ENCODE measurements around the gene ITPA.

DNA sequence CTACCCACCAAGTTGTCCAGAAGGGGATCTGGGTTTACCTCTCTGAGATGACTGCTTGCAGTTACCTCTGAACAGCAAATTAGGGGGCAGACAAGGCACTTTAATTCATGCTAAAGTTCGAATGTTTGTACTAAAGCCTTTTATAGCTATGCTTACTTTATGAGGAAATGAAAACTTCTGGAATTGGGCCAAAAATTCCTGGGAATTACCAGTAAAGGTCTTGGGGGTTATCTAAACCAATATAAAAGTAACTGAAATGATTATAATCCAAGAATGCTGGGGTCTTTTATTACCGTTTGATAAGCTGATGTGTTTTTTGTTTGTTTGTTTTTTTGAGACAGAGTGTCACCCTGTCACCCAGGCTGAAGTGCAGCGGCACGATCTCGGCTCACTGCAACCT is 28.0 kb upstream of the ITPA start:
- TF ChIP-seq POLR2AphosphoS5 (IDR thresholded peaks at IDR 0.05) (no peak), POLR2A (IDR thresholded peaks at IDR 0.05) (no peak)
